ENCODE results near the gene PGGT1B. TPM values are rescaled to one million over a fixed set of nuclear protein-coding genes. Genes with fewer than 3 reads are reported as not detected.

The PGGT1B gene
- total RNA-seq, 2 experiments from 2014 or later: 37.7 to 38.3 TPM

DNA sequence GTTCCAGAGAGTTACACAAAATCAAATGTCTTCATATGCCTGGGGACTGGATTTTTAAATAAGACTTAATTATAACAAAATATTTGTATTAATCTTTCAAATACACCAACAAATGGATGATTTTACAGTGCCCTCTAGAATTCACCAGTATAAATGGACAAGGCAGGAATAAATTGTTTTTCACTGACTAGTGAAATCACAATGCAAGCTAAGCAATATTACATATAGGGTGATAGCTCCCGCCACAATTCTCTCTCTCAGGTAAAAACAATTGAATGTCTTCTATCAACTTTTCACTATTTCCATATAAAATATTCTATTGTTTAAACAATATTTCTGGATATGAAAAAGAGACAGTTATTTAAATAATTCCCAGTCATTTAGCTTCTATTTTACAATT is 41.8 kb upstream of the PGGT1B start:
- ChIA-PET CTCF (interaction anchor here (0.9 to 8.9 kb wide), 2 partner anchors 9 to 270 kb away, joined by 3 to 127 read pairs; no protein-coding TSS in a partner anchor), POLR2A (interaction anchor here (1.4 kb wide), 1 partner anchor 321 kb away, joined by 5 read pairs; no protein-coding TSS in a partner anchor)
- Mint-ChIP-seq H3K27me3 (peaks cover 19% of the 10 kb centered on the region), H3K27ac (no peak overlapping the region), H3K4me1 (ENCODE audit: low read depth) (no peaks in the 10 kb centered on the region), H3K9me3 (no peaks in the 10 kb centered on the region), H3K4me3 (no peak overlapping the region), H3K36me3 (ENCODE audit: low read depth) (no peaks in the 10 kb centered on the region)
- no peak for TF ChIP-seq CTCF (IDR thresholded peaks at IDR 0.05)
- DNase-seq (no peak), ATAC-seq (no peak)
- intact Hi-C loops (cut with micrococcal nuclease): loop anchor here (10.0 kb wide), 1 partner anchor 540 kb away; the partner anchor contains the start of genes AP3S1 and ATG12

- ChIA-PET CTCF (no interaction called here), POLR2A (no interaction called here)
- Mint-ChIP-seq H3K27ac (no peak overlapping the region), H3K27me3 (peaks cover 6% of the 10 kb centered on the region), H3K4me3 (no peak overlapping the region), H3K36me3 (ENCODE audit: low read depth) (no peaks in the 10 kb centered on the region), H3K9me3 (no peaks in the 10 kb centered on the region), H3K4me1 (ENCODE audit: low read depth) (peaks cover 4% of the 10 kb centered on the region)
- no peak for DNase-seq
- no peak for ATAC-seq
- no peak for TF ChIP-seq CTCF (IDR thresholded peaks at IDR 0.05)
- intact Hi-C loops (cut with micrococcal nuclease): no loop called here
Observed at GRCh38 chr5:115298811-115299210, 36.1 kb upstream of the PGGT1B start.

- Mint-ChIP-seq H3K4me1 (ENCODE audit: low read depth) (peaks cover 4% of the 10 kb centered on the region), H3K4me3 (peak overlapping the region; percentile 16), H3K36me3 (ENCODE audit: low read depth) (peaks cover 4% of the 10 kb centered on the region), H3K9me3 (peaks cover 10% of the 10 kb centered on the region), H3K27me3 (peaks cover 9% of the 10 kb centered on the region), H3K27ac (no peak overlapping the region)
- ATAC-seq: no peak
- no peak for DNase-seq
- ChIA-PET POLR2A (interaction anchor here (1.7 to 2.7 kb wide), 2 partner anchors 14 to 34 kb away, joined by 6 to 14 read pairs; partner anchors contain the start of gene PGGT1B), CTCF (interaction anchor here (1.4 to 2.7 kb wide), 3 partner anchors 12 to 277 kb away, joined by 3 to 10 read pairs (median 4); no protein-coding TSS in a partner anchor)
- intact Hi-C loops (cut with micrococcal nuclease): no loop called here
- TF ChIP-seq CTCF (IDR thresholded peaks at IDR 0.05): no peak
Observed at GRCh38 chr5:115297031-115297430, 34.4 kb upstream of the PGGT1B start.

DNA sequence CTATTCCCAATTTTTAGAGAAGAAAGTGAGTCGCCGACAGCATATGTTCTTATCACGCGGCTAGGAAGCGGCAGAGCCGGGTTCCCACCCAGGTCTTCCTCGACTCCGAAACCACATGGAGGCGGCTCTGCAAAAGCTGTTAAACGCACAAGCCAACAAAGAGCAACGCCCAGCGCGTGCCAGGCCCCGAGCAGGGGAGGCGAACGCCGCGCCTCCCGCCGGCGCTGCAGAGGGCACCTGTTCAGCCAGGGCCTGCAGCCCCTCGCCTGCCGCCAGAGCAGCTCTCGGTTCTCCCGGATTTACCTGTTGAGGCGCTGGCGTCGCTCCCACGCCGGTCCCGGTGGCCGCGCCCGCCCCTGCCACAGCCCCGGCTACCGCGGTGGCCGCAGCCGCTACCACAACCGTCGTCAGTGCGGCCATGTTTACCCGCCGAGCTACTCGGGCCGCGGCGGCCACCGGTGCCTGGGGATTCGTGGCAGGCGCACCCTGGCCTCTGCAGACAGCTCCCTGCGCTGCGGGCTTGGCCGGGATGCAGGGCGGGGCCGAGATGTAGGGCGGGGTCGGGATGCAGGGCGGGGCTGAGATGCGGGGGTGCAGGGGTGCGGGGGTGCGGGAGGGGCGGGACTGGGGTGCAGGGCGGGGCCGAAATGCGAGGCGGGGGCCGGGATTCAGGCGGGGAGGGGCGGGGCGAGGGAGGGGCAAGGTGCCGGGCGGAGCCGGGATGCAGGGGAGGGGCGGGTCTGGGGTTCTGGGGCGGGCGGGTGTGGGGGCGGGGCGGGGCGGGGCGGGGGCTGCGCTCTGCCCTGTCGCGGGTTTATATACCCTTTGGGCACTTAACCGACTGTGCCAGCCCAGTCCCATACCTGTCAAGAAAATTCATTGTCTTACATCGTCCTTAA is 33.7 kb upstream of the PGGT1B start, which contains the start of gene CCDC112:
Gene CCDC112, minus strand, starts transcription at position 531 of the 899 bp plus-strand sequence. Its CDS starts 111 bp downstream, at position 420.
- H3K27ac Mint-ChIP-seq: no peak within 1 kb of the TSS

More for the DNA sequence above, 33.7 kb upstream of the PGGT1B start, which contains the start of gene CCDC112:
- ChIA-PET CTCF (interaction anchor here (1.3 to 2.7 kb wide), 5 partner anchors 10 to 278 kb away, joined by 3 to 10 read pairs (median 4); no protein-coding TSS in a partner anchor), POLR2A (interaction anchor here (0.6 to 2.7 kb wide), 4 partner anchors 13 to 240 kb away, joined by 3 to 14 read pairs (median 5); partner anchors contain the start of gene PGGT1B)
- TF ChIP-seq CTCF (IDR thresholded peaks at IDR 0.05): no peak
- peak; percentile 85 for ATAC-seq
- peaks cover 4% of the 10 kb centered on the region for H3K4me1 Mint-ChIP-seq (ENCODE audit: low read depth)
- intact Hi-C loops (cut with micrococcal nuclease): no loop called here
- peaks cover 11% of the 10 kb centered on the region for H3K9me3 Mint-ChIP-seq
- peak within 1 kb of the TSS; percentile 73 for H3K4me3 Mint-ChIP-seq
- DNase-seq: peak; percentile 81
- peaks cover 7% of the 10 kb centered on the region for H3K36me3 Mint-ChIP-seq (ENCODE audit: low read depth)
- peaks cover 10% of the 10 kb centered on the region for H3K27me3 Mint-ChIP-seq

All from activated CD8-positive, alpha-beta T cell treated with anti-CD3 and anti-CD28 coated beads for 36 hours (primary cell).